Measurements from ENCODE around the gene COL6A2.

GRCh38 chr21:46062471-46063211 is 35.3 kb upstream of the COL6A2 start:
- TF ChIP-seq JUNB (IDR thresholded peaks at IDR 0.05) (no peak), ATF2 (IDR thresholded peaks at IDR 0.05; ENCODE audit: low read length) (no peak), HDGF (IDR thresholded peaks at IDR 0.05) (no peak), ZNF274 (IDR thresholded peaks at IDR 0.05; ENCODE audit: insufficient read depth, insufficient read length) (no peak), TCF7 (IDR thresholded peaks at IDR 0.05; ENCODE audit: borderline replicate concordance) (no peak), CTCF (IDR thresholded peaks at IDR 0.05 in 2 of 3, conservative IDR thresholded peaks at IDR 0.05 in 1 of 3; ENCODE audit: control insufficient read depth in 2 of 3, extremely low read depth in 1 of 3, insufficient read depth in 1 of 3, low read depth in 3 of 3, low read length in 3 of 3) (no peak)
